ENCODE measurements around the gene UTY. TPM values are rescaled to one million over a fixed set of nuclear protein-coding genes. Genes with fewer than 3 reads are reported as not detected.

The UTY gene
- total RNA-seq, 1 experiment from 2014 or later, result not detected

DNA sequence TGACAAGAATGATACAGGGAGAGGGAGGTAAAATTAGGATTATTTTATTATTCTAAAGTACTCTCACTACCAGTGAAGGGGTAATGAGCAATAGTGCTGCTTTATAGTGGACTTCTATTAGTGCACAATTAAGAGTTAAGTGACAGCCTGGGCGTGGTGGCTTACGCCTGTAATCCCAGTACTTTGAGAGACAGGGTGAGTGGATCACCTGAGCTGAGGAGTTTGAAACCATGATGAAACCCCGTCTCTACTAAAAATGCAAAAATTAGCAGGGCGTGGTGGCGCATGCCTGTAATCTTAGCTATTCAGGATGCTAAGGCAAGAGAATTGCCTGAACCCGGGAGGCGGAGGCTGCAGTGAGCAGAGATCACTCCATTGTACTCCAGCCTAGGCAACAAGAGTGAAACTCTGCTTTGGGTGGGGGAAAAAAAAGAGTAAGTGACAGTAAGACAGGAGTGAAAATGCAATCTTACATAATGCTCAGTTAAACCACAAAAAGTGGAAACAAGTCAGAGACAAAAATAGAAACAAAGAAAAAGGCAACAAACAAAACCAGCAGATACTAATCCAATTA is 98.6 kb downstream of the UTY start:
- Histone ChIP-seq H3K9ac (ENCODE audit: low read length) (no peak overlapping the region), H3K4me3 (ENCODE audit: low read length) (no peak overlapping the region), H2AFZ (ENCODE audit: low read length) (no peak overlapping the region), H3K9me3 (ENCODE audit: low read length) (no peaks in the 10 kb centered on the region), H3K9me2 (replicated peaks; ENCODE audit: low read length) (no peaks in the 10 kb centered on the region), H3K4me2 (ENCODE audit: low read length) (no peak overlapping the region), H3F3A (ENCODE audit: low read length, unreplicated experiment) (no peaks in the 10 kb centered on the region), H3K27ac (ENCODE audit: low read length) (no peak overlapping the region), H3K4me1 (ENCODE audit: insufficient read depth, low read length) (no peaks in the 10 kb centered on the region), H3K79me2 (ENCODE audit: low read length) (no peaks in the 10 kb centered on the region), H3K36me3 (ENCODE audit: low read depth, low read length) (no peaks in the 10 kb centered on the region), H4K20me1 (ENCODE audit: low read length) (no peaks in the 10 kb centered on the region), H3K27me3 (ENCODE audit: low read length) (no peaks in the 10 kb centered on the region)
- ChIA-PET POLR2A (ENCODE audit: unreplicated experiment) (no interaction called here), CTCF (no interaction called here)
- BruUV-seq (replicated peaks), result no TSS peak
- ATAC-seq (no peak), DNase-seq (no peak)
- TF ChIP-seq, protein P1, sequence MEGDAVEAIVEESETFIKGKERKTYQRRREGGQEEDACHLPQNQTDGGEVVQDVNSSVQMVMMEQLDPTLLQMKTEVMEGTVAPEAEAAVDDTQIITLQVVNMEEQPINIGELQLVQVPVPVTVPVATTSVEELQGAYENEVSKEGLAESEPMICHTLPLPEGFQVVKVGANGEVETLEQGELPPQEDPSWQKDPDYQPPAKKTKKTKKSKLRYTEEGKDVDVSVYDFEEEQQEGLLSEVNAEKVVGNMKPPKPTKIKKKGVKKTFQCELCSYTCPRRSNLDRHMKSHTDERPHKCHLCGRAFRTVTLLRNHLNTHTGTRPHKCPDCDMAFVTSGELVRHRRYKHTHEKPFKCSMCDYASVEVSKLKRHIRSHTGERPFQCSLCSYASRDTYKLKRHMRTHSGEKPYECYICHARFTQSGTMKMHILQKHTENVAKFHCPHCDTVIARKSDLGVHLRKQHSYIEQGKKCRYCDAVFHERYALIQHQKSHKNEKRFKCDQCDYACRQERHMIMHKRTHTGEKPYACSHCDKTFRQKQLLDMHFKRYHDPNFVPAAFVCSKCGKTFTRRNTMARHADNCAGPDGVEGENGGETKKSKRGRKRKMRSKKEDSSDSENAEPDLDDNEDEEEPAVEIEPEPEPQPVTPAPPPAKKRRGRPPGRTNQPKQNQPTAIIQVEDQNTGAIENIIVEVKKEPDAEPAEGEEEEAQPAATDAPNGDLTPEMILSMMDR (conservative IDR thresholded peaks at IDR 0.05; ENCODE audit: low read depth, low read length), result no peak
- TF ChIP-seq EZH2 (IDR thresholded peaks at IDR 0.05; ENCODE audit: low read length, unreplicated experiment) (no peak), EZH2phosphoT487 (IDR thresholded peaks at IDR 0.05; ENCODE audit: borderline replicate concordance, low read length) (no peak)
- intact Hi-C loops (cut with micrococcal nuclease), result no loop called here

GRCh38 chrY:13370868-13371800 is 108.7 kb downstream of the UTY start:
- Histone ChIP-seq H3K9me3 (ENCODE audit: low read length) (no peaks in the 10 kb centered on the region), H3K27me3 (ENCODE audit: low read length) (no peaks in the 10 kb centered on the region), H3K79me2 (ENCODE audit: low read length) (no peaks in the 10 kb centered on the region), H3K9ac (ENCODE audit: low read length) (no peak overlapping the region), H3F3A (ENCODE audit: low read length, unreplicated experiment) (no peaks in the 10 kb centered on the region), H3K27ac (ENCODE audit: low read length) (no peak overlapping the region), H3K4me3 (ENCODE audit: low read length) (no peak overlapping the region), H3K36me3 (ENCODE audit: low read depth, low read length) (no peaks in the 10 kb centered on the region), H2AFZ (ENCODE audit: low read length) (no peak overlapping the region), H3K9me2 (replicated peaks; ENCODE audit: low read length) (no peaks in the 10 kb centered on the region), H3K4me2 (ENCODE audit: low read length) (no peak overlapping the region), H3K4me1 (ENCODE audit: insufficient read depth, low read length) (no peaks in the 10 kb centered on the region), H4K20me1 (ENCODE audit: low read length) (no peaks in the 10 kb centered on the region)
- BruUV-seq (replicated peaks), result no TSS peak
- TF ChIP-seq EZH2 (IDR thresholded peaks at IDR 0.05; ENCODE audit: low read length, unreplicated experiment) (no peak), EZH2phosphoT487 (IDR thresholded peaks at IDR 0.05; ENCODE audit: borderline replicate concordance, low read length) (no peak)
- TF ChIP-seq, protein P1 (conservative IDR thresholded peaks at IDR 0.05; ENCODE audit: low read depth, low read length), result no peak
- intact Hi-C loops (cut with micrococcal nuclease), result no loop called here
- no peak for ATAC-seq
- ChIA-PET POLR2A (ENCODE audit: unreplicated experiment) (no interaction called here), CTCF (no interaction called here)
- DNase-seq, result no peak

GRCh38 chrY:13370245-13370644 is 109.6 kb downstream of the UTY start:
- no TSS peak for BruUV-seq (replicated peaks)
- CTCF ChIA-PET, result no interaction called here

More at GRCh38 chrY:13370245-13370644, 109.6 kb downstream of the UTY start:
- H3K4me1 ChIP-seq (ENCODE audit: insufficient read depth, low read length), result no peaks in the 10 kb centered on the region
- no peak overlapping the region for H3K27ac ChIP-seq (ENCODE audit: low read length)
- no peaks in the 10 kb centered on the region for H3K9me3 ChIP-seq (ENCODE audit: low read length)
- no peak overlapping the region for H2AFZ ChIP-seq (ENCODE audit: low read length)
- H3K4me3 ChIP-seq (ENCODE audit: low read length), result no peak overlapping the region
- H3K27me3 ChIP-seq (ENCODE audit: low read length), result no peaks in the 10 kb centered on the region
- intact Hi-C loops (cut with micrococcal nuclease), result no loop called here
- no peak overlapping the region for H3K4me2 ChIP-seq (ENCODE audit: low read length)
- H4K20me1 ChIP-seq (ENCODE audit: low read length), result no peaks in the 10 kb centered on the region
- POLR2A ChIA-PET (ENCODE audit: unreplicated experiment), result no interaction called here
- DNase-seq (no peak), ATAC-seq (no peak)
- no peak for TF ChIP-seq EZH2 (IDR thresholded peaks at IDR 0.05; ENCODE audit: low read length, unreplicated experiment)
- no peak for TF ChIP-seq EZH2phosphoT487 (IDR thresholded peaks at IDR 0.05; ENCODE audit: borderline replicate concordance, low read length)
- TF ChIP-seq, protein P1 (conservative IDR thresholded peaks at IDR 0.05; ENCODE audit: low read depth, low read length), result no peak
- no peaks in the 10 kb centered on the region for H3K36me3 ChIP-seq (ENCODE audit: low read depth, low read length)
- H3F3A ChIP-seq (ENCODE audit: low read length, unreplicated experiment), result no peaks in the 10 kb centered on the region
- H3K9me2 ChIP-seq (replicated peaks; ENCODE audit: low read length), result no peaks in the 10 kb centered on the region
- no peak overlapping the region for H3K9ac ChIP-seq (ENCODE audit: low read length)
- no peaks in the 10 kb centered on the region for H3K79me2 ChIP-seq (ENCODE audit: low read length)

Measured in PC-3 (cell line).